Measurements from ENCODE around the gene INPP4B.

Gene INPP4B

DNA sequence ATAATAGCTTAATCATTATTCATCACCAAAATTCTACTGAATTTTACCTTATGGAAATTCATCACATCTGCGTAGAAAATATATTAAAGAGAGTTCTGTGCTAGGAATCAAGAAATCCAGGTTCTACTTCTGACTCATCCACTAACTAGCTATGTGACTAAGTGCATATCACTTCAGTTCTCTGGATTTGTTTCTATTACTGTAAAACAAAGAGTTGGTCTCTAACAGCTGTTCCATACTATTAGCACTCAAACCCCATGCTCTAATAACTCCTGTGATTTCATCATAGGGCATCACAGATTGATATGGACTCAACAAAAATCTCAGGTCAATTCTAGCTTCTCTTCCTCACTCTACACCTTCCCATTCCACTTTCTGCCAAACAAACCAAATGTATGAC lies 572.0 kb downstream of the INPP4B start:
- DNase-seq = no peak

DNA sequence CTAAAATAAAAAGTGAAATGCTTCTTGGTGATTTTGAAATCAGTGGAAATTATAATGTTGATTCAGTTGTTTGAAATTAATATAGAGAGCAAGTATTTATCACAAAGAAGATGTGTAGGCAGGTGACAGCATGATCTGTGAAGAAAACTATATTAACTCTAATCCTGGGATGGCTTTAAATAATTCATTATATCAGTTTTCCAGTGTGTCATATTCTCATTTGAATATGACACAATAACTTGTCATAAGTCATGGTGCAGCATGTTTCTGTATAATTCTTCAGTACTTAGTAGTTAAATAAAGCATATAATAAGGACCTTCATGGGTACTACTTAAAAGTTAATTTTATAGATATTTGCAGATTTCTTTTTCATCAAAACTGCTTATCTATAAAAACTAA lies 573.6 kb downstream of the INPP4B start:
- no peak for DNase-seq

DNA sequence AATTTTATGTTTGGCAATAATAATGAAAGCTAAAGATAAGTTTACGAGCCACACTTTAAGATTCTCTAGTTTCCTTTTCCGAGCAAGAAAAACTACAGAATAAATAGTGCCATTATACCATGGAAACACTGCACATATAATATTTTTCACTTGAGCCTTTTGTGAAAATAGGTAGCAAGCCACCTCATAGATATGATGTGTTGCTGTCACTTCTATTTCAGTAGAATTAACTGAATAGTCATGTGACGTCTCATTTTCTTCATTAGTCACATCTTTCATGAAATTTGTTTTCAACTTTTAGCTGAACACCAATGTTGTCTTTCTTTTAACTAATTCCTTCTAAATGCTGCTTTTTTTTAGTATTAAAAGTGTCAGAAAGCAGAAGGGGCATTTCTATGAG lies 574.3 kb downstream of the INPP4B start:
- DNase-seq = no peak

DNA sequence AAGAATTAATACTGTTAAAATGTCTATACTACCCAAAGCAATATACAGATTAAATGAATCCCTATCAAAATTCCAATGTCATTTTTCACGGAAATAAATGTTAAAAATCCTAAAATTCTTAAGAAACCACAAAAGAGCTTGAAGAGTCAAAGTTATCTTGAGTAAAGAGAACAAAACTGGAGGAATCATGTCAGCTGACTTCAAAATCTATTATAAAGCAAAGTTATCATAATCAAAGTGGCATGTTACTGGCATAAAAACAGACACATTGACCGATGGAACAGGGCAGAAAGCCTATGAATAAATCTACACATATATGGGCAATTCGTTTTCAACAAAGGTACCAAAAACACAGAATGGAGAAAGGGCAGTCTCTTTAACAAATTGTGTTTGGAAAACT lies 579.0 kb downstream of the INPP4B start:
- DNase-seq = no peak

DNA sequence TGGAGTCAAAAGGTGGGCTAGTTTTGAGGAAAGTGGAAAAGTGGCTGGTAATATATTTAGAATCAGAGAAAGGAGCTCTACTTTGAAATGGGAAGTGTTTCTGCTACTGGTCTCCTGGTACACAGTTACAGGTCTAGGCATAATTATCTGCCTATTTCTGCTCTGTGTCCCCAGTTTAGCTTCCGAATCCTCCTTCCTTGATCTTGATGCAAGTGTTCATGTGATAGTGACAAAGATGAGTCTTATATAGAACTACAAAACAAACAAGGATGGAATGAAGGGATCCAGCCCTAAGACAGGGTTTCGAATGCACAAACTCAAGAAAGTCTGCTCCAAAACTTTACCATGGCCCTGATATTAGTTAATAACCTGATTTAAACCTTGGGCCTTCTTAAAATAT lies 580.2 kb downstream of the INPP4B start:
- DNase-seq = no peak

DNA sequence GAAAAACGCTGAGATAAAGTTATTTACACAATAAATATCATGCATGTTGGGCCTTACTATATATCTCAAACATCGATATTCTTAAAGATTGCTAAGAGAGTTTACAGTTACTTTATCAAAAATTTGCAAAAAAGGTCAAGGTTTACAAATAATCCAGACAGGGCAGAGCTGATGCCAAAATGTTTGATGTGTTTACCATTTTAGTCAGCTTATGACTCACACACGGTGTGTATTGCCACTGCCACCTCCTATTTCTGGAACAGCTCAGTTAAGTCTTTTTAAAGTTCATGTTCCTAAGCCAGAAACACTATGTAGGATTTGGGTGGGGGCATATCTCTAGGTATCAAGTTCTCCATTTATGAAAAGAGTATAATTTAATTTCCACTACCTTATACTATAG lies 580.6 kb downstream of the INPP4B start:
- DNase-seq = no peak

DNA sequence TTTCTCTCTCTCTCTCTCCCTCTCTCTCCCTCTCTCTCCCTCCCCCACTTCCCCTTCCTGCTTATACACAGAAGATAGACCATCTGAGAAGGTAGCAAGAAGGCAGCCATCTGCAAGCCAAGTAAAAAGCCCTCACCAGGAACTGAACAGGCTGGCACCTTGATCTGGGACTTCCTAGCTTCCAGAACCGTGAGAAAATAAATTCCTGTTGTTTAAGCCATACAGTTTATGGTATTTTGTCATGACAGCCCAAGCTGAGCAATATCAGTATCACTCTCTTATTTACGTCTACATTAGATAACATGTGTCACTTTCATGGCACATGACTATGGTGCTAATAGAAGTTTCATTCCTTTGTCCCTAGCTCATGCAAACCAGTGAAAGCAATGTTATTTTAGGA lies 581.1 kb downstream of the INPP4B start:
- no peak for DNase-seq

DNA sequence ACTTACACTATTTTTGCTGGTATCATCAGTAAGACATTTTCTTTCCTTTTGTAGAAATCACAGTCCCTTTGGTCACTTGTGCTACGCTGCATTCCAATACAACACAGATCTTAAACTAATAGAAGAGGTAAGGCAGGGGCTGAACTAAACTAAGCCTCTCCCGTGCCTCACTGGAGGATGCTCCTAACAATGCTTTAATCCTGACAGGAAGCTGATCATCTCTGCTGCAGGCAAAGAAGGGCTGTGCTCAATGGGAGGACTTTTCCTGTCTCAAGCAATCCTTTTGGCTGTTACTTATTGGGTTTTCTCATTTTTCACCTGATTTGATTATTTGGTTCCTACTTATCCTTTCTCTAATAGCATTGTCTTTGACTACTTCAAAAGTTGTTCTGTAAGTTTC lies 583.1 kb downstream of the INPP4B start:
- DNase-seq = no peak

DNA sequence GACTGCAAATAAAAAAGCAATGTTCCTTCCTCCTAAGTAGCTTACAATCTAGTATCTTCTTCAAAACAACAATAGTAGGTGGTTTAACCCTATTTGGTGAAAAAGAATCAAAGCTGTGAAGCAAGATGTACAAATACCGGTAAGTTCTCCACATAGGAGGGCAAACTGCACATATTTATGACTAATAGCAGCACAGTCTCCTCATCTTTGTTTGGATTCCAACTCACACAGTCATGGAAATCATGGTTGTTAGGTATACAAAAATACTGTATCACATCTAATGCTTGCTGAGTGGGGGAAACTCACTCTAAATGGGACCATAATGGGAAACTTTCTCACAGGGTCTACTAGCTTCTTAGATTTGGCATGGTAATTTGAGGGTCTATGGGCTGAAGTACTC lies 597.2 kb downstream of the INPP4B start:
- DNase-seq = no peak

DNA sequence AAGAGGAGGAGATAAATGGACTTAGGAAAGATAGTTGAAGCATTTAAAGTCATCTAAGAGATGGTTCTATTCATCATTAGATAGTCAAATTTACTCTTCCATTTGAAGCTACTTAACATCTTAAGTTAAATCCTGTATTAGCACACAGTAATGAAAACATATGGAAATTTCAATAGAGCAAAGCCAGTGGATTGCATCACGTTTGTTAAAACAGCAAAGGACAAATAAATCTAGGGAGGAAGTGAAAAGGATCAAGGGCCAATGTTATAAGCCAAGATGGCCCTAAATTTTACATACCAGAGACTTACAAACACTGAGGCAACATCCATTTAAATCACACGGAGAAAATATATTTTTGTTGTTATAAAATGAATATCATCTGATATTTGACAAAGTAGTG lies 602.8 kb downstream of the INPP4B start:
- no peak for DNase-seq

DNA sequence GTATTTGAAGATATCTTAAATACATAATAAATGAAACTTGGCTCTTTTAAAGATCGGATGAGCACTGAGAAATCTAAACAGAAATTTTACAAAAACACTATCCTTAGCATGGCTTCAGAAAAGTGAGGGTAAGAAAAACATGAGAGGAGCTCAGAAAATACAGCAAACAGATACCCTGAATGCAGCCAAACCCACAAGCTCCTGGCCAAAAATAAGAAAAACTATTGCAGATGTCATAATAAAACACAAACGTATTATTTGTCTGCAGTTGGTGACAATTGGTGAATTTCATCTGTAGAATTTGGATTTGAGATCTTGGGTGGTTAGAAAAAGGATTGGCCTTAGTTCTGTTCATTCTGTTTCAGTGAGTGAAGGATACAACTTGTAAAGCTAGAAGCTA lies 603.9 kb downstream of the INPP4B start:
- no peak for DNase-seq

DNA sequence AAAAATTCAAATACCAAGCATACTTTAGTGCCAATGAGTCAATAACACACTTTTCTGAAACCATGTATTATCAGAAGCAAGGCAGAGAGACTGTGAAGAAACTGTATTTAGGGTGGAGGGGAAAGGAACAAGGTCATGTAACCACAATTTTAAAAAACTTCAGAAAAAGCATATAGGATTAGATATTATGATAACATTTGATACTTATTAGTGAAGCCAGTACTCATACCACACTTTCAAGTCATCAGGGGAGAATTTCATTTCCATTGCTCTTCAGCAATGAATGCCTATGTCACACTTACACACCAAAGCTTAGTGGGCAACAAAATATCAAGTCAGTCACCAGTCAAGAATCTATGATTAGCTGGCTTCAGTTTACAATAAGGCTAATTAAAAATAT lies 607.5 kb downstream of the INPP4B start:
- no peak for DNase-seq

DNA sequence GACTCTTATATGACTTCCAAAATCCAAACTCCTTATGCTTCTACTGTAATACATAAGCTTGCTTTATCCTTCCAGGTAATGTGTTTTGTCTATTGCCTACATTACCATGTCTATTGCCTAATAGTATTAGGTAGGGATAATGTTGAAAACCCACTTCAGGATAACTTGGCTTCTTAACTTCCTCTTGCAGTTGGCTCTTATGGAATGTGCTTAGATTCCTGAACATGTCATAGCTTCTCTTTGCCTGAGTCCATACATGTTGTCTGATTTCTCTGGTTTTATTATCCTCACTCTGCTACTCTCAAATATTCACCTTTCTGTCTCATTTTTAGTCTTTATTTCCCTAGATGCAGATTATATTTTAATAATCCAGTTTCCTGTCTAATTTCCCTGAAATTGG lies 609.8 kb downstream of the INPP4B start:
- no peak for DNase-seq

DNA sequence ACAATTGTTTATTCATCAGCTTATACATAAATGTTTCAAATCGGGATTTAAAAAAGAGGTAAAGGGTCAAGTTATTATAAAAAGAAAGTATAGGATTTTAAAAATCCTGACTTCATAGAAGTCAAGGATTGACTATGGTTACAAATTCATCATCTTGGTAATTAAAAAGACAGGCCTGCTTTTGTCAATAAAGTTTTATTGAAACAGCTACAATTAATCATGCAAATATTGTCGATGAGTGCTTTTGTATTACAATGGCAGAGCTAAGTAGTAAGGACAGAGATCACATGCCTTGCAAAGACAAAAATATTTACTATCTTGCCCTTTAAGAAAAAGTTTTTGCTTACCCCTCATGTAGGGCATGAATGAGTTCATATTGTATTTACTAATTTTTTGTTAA lies 614.3 kb downstream of the INPP4B start:
- DNase-seq = no peak

DNA sequence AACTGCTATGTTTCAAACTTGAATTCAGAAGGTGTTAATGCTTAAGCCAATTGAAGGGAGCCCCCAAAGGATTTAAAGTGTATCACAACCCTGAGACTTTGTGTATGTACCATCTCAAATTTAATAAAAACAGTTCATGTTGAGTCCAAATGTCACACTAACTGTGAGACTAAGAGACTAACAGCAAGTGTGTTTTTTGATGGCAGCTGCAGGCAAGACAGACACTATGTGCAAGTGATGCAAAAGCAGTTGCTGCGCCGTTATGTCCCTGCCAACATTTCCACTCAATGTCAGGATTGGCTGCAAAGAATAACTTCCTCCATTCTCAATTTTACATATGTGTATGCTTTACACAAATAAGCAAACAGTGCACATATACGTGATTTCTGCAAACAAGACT lies 615.1 kb downstream of the INPP4B start:
- DNase-seq = no peak

DNA sequence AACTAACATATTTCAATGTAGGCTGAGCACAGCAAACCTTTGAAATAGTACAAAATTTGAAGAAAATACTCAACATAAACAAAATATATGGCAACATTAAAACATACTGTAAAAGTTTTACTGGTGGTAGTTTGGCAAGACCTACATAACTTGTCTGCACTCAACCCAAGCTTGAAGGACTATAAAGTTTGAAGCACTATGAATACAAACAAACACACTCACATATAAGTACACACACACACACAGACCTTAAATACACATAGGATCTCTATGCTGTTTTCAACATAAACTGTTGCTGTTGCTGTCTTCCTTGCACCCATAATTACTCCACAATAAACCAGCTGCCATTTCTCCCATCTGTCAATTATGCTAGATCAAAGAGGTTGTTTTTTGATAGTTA lies 620.1 kb downstream of the INPP4B start:
- DNase-seq = no peak

DNA sequence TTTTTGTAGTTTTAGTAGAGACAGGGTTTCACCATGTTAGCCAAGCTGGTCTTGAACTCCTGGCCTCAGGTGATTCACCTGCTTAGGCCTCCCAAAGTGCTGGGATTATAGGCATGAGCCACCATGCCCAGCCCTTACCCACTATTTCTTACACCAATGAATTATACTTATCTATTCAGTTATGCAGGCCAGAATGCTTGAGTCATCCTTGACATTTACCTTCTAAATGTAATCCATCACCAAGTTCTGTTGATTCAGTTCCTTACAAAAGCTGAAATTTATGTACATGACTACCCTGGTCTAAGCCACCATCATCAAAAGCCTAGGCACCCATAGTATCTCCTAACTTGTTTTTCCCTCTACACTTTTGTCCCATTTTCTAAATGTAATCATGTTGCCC lies 624.0 kb downstream of the INPP4B start:
- DNase-seq = no peak

DNA sequence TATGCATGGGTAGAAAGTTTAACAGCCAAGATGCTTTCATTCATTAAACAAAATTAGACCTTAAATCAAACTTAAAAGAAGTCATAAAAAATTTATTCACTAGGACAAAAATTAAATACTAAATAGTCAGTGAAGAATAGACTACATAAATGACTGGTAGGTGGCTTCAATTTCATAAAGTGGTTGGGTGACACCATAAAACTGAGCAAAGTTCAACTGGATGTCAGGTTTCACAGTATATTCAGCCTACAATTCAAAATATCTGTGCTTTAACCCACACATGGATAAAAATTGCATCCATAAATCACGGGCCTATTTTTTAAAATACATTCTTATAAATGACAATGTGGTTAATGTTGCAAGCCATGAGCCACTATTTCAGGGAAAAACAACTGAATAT lies 627.4 kb downstream of the INPP4B start:
- no peak for DNase-seq

DNA sequence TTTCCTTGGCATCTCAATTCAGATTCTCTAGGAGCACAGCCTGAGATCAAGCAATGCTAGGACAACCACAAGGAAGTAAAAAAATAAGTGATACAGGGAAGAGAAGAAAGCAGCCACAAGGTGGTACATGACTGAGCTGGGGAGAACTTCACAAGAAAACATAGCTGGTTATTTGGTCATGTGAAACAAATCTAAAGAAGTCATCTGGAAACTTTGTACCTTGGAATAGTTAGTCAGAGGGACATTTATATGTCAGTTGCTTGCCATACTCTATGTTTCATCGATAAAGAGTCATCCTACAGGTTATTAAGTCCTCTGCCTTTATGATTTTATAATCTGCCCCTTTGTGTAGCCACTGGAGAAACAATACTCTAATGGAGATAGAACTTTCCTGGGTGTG lies 634.7 kb downstream of the INPP4B start:
- no peak for DNase-seq

DNA sequence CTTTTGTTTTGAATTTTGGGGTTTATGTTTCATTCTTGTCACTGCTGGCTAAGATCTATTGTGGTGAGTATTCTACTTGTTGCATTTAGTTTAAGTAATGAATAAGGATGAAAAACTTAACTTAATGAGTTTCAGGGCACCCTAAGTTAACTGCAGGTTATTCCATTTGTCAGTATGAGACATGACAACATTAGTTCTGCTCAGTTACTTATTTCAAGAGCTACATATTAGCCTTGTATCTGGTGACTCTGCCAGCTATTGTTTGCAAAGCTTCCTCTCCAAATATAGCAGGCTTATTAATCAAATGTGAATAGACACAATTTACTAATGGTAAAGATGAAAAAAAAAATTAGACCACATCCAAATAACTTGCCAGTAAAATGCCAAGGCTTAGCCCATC lies 642.6 kb downstream of the INPP4B start:
- DNase-seq = no peak

DNA sequence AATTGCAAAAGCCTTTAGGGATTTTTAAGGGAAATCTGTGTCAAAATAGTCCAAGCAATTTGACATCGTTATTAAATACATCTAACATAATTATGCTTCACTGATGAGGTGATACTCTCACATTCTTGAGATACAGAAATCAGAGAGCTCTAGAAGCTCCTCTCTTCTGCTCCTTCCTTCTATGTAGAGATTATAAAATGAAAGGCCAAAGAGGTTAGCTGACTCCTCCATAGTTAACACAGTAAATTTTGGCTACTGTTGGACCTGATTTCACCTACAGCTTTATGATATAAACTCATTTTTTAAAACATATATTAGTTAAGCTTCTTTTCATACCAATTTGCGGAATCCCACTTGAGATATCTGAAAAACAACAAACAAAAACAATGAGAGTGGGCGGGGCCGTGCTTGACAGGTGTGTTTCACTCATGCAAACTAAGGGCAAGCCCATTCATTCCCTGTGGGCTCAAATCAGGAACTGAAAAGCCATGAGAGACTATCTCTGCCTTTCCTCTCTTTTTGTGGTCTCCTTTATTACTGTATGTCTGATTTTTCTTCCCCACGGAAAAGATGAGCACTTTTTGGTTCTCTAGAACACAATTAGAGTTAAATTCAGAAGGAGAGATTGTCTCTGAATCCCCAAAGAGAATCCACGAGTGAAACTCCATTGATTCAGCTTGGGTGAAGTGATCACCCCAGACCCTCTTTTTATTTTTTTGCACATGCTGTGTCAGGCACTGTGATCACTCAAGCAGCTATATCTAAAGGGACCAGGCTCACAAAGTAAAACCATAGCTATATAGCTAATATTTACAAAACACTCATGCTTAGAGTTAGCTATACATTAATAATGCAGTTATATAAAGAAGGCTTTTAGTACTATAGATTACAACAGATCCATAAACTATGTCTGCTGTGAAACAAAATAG lies 643.4 kb downstream of the INPP4B start:
- DNase-seq = no peak

DNA sequence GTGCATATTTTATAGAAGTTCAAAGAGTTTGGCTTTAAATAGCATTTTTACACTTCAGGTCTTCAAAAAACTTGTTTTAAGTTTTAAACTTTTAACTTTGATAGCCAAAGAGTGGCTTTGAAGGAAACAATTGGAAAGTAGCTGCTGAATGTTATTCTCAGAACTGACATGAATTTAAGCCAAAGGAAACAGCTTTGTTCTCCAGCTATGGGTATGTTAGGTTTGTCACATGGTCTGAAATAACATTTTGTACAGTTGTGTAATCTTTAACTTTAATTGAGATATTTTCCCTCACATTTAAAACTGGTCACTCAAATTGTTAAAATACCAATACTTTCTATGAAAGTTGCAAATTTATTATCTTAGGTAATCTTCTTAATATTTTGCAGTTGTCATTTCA lies 645.1 kb downstream of the INPP4B start:
- no peak for DNase-seq

DNA sequence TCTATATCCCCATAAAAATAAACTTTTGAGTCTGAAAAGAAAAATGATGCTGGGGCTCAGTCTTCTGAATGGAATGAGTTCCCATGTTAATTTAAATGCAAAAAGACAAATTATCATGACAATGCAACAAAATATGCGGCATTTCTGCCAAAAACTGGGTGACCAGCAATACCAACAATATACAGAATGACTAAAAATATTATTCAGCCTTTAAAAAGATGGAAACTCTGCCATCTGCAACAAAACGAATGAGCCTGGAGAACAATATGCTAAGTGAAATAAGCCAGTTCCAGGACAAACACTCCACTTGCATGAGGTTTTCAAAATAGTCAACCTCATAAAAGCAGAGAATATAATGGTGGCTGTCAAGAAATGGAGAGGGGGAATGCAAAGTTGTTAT lies 651.2 kb downstream of the INPP4B start:
- no peak for DNase-seq

DNA sequence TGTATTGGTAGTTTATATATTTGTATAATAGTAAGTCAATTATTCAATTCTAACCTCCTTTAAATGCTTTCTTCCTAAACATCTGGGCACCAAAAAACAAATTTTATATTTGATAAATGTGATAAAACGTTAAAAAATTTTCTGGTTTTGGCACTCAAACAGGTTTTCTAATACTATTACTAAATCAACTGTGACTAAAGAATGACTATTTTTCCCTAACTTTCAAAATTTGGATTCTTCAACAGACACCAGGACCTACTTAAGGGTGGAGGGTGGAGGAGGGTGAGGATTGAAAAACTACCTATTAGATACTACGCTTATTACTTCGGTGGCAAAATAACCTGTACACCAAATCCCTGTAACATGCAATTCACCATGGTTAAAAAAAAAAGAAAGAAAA lies 654.2 kb downstream of the INPP4B start:
- DNase-seq = no peak

DNA sequence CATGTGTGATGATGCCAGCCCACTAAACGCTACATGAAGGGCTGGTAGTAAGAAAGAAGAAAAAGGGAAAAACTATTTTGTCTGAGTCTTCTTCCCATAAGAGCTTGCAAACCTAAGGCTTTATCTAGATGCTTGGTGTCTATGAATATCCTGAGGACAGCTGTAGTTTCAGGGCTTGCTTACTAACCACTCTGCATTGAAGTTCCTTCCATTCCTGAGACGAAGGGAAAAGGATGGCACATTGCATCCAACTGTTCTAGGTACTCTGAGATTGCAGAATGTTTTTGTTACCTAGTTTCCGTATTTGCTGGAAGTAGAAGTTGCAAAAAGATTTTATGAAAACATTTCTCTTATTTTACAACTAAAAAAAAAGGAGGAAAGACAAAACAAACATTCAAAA lies 665.1 kb downstream of the INPP4B start:
- no peak for DNase-seq
